ENCODE measurements around the gene TMEM218.

The TMEM218 gene

DNA sequence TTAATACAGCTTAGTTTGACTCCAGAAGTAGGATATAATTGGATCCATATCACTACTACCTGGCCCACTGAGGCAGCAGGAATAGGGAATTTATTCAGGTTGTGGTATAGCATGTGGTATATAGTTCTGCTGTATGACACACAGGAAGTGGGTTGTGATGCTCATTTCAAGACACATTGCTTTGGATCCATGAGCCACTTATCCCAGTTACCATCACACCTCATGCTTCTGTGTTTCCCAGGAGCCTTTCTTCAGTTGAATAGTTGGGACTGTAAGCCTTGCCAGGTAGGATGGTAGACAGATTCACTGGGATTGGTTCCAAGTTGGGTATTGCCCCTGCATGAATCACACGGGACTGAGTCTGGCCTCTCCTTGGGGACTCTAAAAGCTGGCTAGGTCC, 58.3 kb downstream of the TMEM218 start:
- no peak for DNase-seq (ENCODE audit: low read depth)
- TF ChIP-seq, protein P1, sequence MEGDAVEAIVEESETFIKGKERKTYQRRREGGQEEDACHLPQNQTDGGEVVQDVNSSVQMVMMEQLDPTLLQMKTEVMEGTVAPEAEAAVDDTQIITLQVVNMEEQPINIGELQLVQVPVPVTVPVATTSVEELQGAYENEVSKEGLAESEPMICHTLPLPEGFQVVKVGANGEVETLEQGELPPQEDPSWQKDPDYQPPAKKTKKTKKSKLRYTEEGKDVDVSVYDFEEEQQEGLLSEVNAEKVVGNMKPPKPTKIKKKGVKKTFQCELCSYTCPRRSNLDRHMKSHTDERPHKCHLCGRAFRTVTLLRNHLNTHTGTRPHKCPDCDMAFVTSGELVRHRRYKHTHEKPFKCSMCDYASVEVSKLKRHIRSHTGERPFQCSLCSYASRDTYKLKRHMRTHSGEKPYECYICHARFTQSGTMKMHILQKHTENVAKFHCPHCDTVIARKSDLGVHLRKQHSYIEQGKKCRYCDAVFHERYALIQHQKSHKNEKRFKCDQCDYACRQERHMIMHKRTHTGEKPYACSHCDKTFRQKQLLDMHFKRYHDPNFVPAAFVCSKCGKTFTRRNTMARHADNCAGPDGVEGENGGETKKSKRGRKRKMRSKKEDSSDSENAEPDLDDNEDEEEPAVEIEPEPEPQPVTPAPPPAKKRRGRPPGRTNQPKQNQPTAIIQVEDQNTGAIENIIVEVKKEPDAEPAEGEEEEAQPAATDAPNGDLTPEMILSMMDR (IDR thresholded peaks at IDR 0.05; ENCODE audit: control insufficient read depth, insufficient read depth, low read depth, low read length, missing control alignments): no peak
- no peak overlapping the region for H3K4me3 ChIP-seq (ENCODE audit: control insufficient read depth, low read depth, low read length)

DNA sequence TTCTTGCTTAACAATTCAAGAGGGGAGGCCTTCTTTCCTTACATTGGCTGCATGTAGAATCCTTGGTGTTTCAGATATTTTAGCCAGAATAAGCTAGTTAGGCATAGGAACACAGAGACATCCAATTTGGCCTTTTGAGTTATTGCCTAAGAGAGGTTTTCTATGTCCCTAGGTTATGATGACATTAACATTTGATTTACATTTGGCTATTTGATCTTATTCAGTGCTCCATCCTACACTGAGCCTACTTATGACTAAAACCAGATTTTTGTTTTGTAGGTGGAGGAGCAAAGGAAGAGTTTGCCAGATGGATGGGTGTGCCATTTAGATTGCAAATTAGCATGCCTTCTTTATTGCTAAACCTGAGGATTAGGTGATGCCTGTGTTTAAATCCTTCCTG, 59.4 kb downstream of the TMEM218 start:
- no peak for DNase-seq (ENCODE audit: low read depth)
- no peak overlapping the region for H3K4me3 ChIP-seq (ENCODE audit: control insufficient read depth, low read depth, low read length)
- TF ChIP-seq, protein P1 (IDR thresholded peaks at IDR 0.05; ENCODE audit: control insufficient read depth, insufficient read depth, low read depth, low read length, missing control alignments): no peak

DNA sequence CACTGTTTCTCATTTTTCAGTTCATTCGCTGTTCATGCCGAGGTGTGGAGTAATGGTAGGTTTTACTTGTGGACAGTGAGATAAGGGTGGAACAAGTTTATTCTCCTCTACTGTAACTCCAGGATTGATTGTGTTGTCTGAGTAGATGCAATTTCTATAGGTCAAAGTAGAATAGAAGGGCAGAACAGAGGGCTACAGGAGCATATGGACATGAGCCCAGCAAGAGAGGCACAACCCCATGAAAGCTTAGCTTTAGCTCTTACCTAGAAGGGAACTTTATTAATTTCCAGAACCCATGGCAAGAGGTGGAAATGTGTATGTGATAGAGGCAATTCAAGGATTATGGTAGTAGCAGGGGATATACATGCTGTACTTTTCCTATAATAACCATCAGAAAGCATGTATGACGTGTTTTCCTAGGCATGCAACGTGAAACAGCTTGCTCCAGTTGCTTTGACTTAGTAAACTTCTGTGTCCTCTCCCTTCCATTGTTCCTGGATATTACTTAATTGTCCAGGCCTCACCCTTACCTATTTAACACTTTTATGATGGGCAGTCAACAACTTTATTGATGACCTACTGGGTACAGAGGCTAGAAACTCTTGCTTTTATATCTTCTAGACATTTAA, 62.1 kb downstream of the TMEM218 start:
- TF ChIP-seq, protein P1 (IDR thresholded peaks at IDR 0.05; ENCODE audit: control insufficient read depth, insufficient read depth, low read depth, low read length, missing control alignments): no peak
- H3K4me3 ChIP-seq (ENCODE audit: control insufficient read depth, low read depth, low read length): no peak overlapping the region
- DNase-seq (ENCODE audit: low read depth): no peak

Data from AG09309 (cell line).